A549 (cell line): ENCODE results near the gene SNTB2. TPM values are rescaled to one million over a fixed set of nuclear protein-coding genes. Genes with fewer than 3 reads are reported as not detected.

Experiments used
- ATAC-seq, 2 experiments: fragments of 200-7000 bp in 1 of 2; fragments of >200 bp in 1 of 2; cut with Nextera tagmentation in 1 of 2; cut with Tn5 transposase in 1 of 2; 3 replicates each; pipeline versions ENCODE4 v1.8.0 to v1.9.1; 2018 to 2020; ENCODE audit warnings: mild to moderate bottlenecking in 1 of 2, moderate library complexity in 1 of 2
- CTCF ChIA-PET: fragments of 300-600 bp; sonication (Branson Sonifier 250); formaldehyde crosslinking; extraction: SDS; loops from one replicate; lab custom pipeline; 2021; ENCODE audit warnings: antibody characterized with exemption, inconsistent platforms; lab: Yijun Ruan, JAX
- POLR2A ChIA-PET: fragments of 350-600 bp; formaldehyde crosslinking; extraction: SDS; loops from one replicate; lab custom pipeline; 2021; ENCODE audit warnings: antibody characterized with exemption, inconsistent platforms; lab: Yijun Ruan, JAX
- DNase-seq, 2 experiments: peaks; one replicate each; pipeline versions ENCODE4 v3.0.0 to v3.0.0-alpha.2; 2011 to 2016; ENCODE audit warnings: low read depth in 1 of 2, low spot score in 1 of 2
- FAIRE-seq: peaks from 2 replicates; lab custom pipeline; 2011; peaks lifted over from hg19 to GRCh38; lab: Jason Lieb, UNC
- H3K27ac ChIP-seq, 2 experiments: fragments of >200 bp; sonication (Bioruptor Twin); formaldehyde crosslinking; 3 replicates each; pipeline ENCODE4 v1.5.1; 2016 to 2017
- H3K4me1 ChIP-seq: fragments of >200 bp; sonication (Bioruptor Twin); formaldehyde crosslinking; 3 replicates; pipeline ENCODE4 v1.6.1; 2016
- H3K4me2 ChIP-seq: fragments of >200 bp; sonication (Bioruptor Twin); formaldehyde crosslinking; 3 replicates; pipeline ENCODE4 v1.6.1; 2016
- H3K4me3 ChIP-seq: fragments of >200 bp; sonication (Bioruptor Twin); formaldehyde crosslinking; 3 replicates; pipeline ENCODE4 v1.5.1; 2016
- H3K9me3 ChIP-seq: fragments of >200 bp; sonication (Bioruptor Twin); formaldehyde crosslinking; 3 replicates; pipeline ENCODE4 v1.6.1; 2016
- EHF ChIP-seq: fragments of 250-450 bp; sonication (Bioruptor Pico); IDR thresholded peaks from 2 replicates; pipeline ENCODE4 v1.5.0; 2020; ENCODE audit warnings: mild to moderate bottlenecking
- EHMT2 ChIP-seq: fragments of 200-600 bp; sonication (generic); IDR thresholded peaks from 2 replicates; pipeline ENCODE4 v1.6.1; 2016; ENCODE audit warnings: antibody characterized with exemption, low read depth, mild to moderate bottlenecking, moderate library complexity
- EP300 ChIP-seq, 2 experiments: fragments of >200 bp; sonication (Bioruptor Twin); formaldehyde crosslinking; IDR thresholded peaks; 2 replicates in 1 of 2; 3 replicates in 1 of 2; pipeline ENCODE4 v1.6.1; 2016 to 2017
- HDAC2 ChIP-seq: fragments of 200-600 bp; sonication (generic); IDR thresholded peaks from 2 replicates; pipeline ENCODE4 v1.6.1; 2016
- HEYL ChIP-seq: fragments of 250-450 bp; sonication (Bioruptor Pico); IDR thresholded peaks from 2 replicates; pipeline ENCODE4 v1.8.0; 2021; ENCODE audit warnings: mild to moderate bottlenecking, moderate library complexity
- HOXA7 ChIP-seq: fragments of 250-450 bp; sonication (Bioruptor Pico); IDR thresholded peaks from 2 replicates; pipeline ENCODE4 v1.5.0; 2020; ENCODE audit warnings: mild to moderate bottlenecking, moderate library complexity
- HOXB13 ChIP-seq: fragments of 250-450 bp; sonication (Bioruptor Pico); IDR thresholded peaks from 2 replicates; pipeline ENCODE4 v1.5.0; 2020; ENCODE audit warnings: low read depth, mild to moderate bottlenecking, moderate library complexity
- HOXB5 ChIP-seq: fragments of 250-450 bp; sonication (Bioruptor Pico); IDR thresholded peaks from 2 replicates; pipeline ENCODE4 v1.5.0; 2020; ENCODE audit warnings: mild to moderate bottlenecking, moderate library complexity
- JUN ChIP-seq, 2 experiments: fragments of >200 bp; sonication (Bioruptor Twin); formaldehyde crosslinking; IDR thresholded peaks; 2 replicates in 1 of 2; 3 replicates in 1 of 2; pipeline ENCODE4 v1.6.1; 2016 to 2017
- JUNB ChIP-seq: fragments of >200 bp; sonication (Bioruptor Twin); formaldehyde crosslinking; IDR thresholded peaks from 2 replicates; pipeline ENCODE4 v1.6.1; 2016
- KDM1A ChIP-seq: fragments of 200-600 bp; sonication (generic); IDR thresholded peaks from 2 replicates; pipeline ENCODE4 v1.6.1; 2016; ENCODE audit warnings: low read depth, mild to moderate bottlenecking
- KDM5A ChIP-seq: fragments of 200-600 bp; sonication (generic); IDR thresholded peaks from 2 replicates; pipeline ENCODE4 v1.6.1; 2016; ENCODE audit warnings: antibody characterized with exemption, mild to moderate bottlenecking
- MAZ ChIP-seq: fragments of 150-350 bp; IDR thresholded peaks from 2 replicates; pipeline ENCODE4 v1.6.1; 2014; ENCODE audit warnings: antibody characterized with exemption, low read depth, low read length, borderline replicate concordance
- NFE2L2 ChIP-seq: fragments of 150-350 bp; conservative IDR thresholded peaks from 2 replicates; pipeline ENCODE4 v1.6.1; 2014; ENCODE audit warnings: low read length
- NPAS2 ChIP-seq: fragments of 250-450 bp; sonication (Bioruptor Pico); IDR thresholded peaks from 2 replicates; pipeline ENCODE4 v1.8.0; 2022; ENCODE audit warnings: mild to moderate bottlenecking, moderate library complexity, borderline replicate concordance
- RARB ChIP-seq: fragments of 250-450 bp; sonication (Bioruptor Pico); IDR thresholded peaks from 2 replicates; pipeline ENCODE4 v1.8.0; 2021; ENCODE audit warnings: mild to moderate bottlenecking, moderate library complexity
- RCOR1 ChIP-seq: fragments of 150-350 bp; IDR thresholded peaks from 2 replicates; pipeline ENCODE4 v1.6.1; 2014; ENCODE audit warnings: antibody characterized with exemption, low read length, low read depth
- RFX5 ChIP-seq: fragments of 450-650 bp; IDR thresholded peaks from 2 replicates; pipeline ENCODE4 v1.7.1; 2014; ENCODE audit warnings: antibody characterized with exemption, mild to moderate bottlenecking, moderate library complexity
- TFCP2L1 ChIP-seq: fragments of 250-450 bp; sonication (Bioruptor Pico); IDR thresholded peaks from 2 replicates; pipeline ENCODE4 v1.5.0; 2021; ENCODE audit warnings: mild to moderate bottlenecking
- ZC3H11A ChIP-seq: fragments of 450-650 bp; IDR thresholded peaks from 2 replicates; pipeline ENCODE4 v1.6.1; 2014; ENCODE audit warnings: antibody characterized with exemption, mild to moderate bottlenecking
- ZFP36 ChIP-seq: fragments of 450-650 bp; IDR thresholded peaks from 2 replicates; pipeline ENCODE4 v1.6.1; 2014; ENCODE audit warnings: borderline replicate concordance; ENCODE audit not compliant: partially characterized antibody
- ZNF302 ChIP-seq: fragments of 250-450 bp; sonication (Bioruptor Pico); IDR thresholded peaks from 2 replicates; pipeline ENCODE4 v1.9.0; 2021; ENCODE audit warnings: inconsistent platforms, mild to moderate bottlenecking, moderate library complexity
- WGBS: methylation state at CpG from one replicate; pipeline ENCODE4 v1.1.6; 2017; ENCODE audit errors: missing lambda C conversion rate; 5-methylcytosine and 5-hydroxymethylcytosine counted together
- polyA plus RNA-seq, 4 experiments: library from polyadenylated mRNA; depleted of rRNA in 3 of 4; stranded (reverse); fragments of >200 nt; fragmentation: RNase III in 1 of 4; extraction: RNeasy Plus Mini Kit Qiagen cat#74134 plus additional on column Dnase treatment in 1 of 4; gene quantifications; 2 replicates in 3 of 4; 3 replicates in 1 of 4; pipeline ENCODE4 v1.2.3, GENCODE V29; 2011 to 2017
- TF ChIP-seq, protein P1 (sequence below): fragments of 200-600 bp; sonication (generic); IDR thresholded peaks from 2 replicates; pipeline ENCODE4 v1.6.1; 2016; ENCODE audit warnings: antibody characterized with exemption, mild to moderate bottlenecking, moderate library complexity
- TF ChIP-seq, protein P2 (sequence below): fragments of >200 bp; sonication (Bioruptor Twin); formaldehyde crosslinking; IDR thresholded peaks from 3 replicates; pipeline ENCODE4 v1.6.1; 2016
- TF ChIP-seq, protein P3 (sequence below): IDR thresholded peaks from 2 replicates; pipeline ENCODE4 v1.6.1; 2012; ENCODE audit warnings: low read depth, borderline replicate concordance
- TF ChIP-seq, protein P4 (sequence below): fragments of >200 bp; sonication (Bioruptor Twin); formaldehyde crosslinking; IDR thresholded peaks from 3 replicates; pipeline ENCODE4 v1.5.1; 2016
- TF ChIP-seq, protein P5 (sequence below): fragments of 150-350 bp; IDR thresholded peaks from 2 replicates; pipeline ENCODE4 v1.6.1; 2014; ENCODE audit warnings: low read depth, mild to moderate bottlenecking, low read length
- TF ChIP-seq, protein P6 (sequence below): fragments of 450-650 bp; IDR thresholded peaks from 2 replicates; pipeline ENCODE4 v1.6.1; 2014; ENCODE audit warnings: antibody characterized with exemption
- TF ChIP-seq, protein P7 (sequence below): IDR thresholded peaks from 2 replicates; pipeline ENCODE4 v1.6.1; 2012

SNTB2 gene
- polyA plus RNA-seq, 2 of the 4 experiments (the other 2 are of a cell fraction) = 7.8 to 20.8 TPM

DNA sequence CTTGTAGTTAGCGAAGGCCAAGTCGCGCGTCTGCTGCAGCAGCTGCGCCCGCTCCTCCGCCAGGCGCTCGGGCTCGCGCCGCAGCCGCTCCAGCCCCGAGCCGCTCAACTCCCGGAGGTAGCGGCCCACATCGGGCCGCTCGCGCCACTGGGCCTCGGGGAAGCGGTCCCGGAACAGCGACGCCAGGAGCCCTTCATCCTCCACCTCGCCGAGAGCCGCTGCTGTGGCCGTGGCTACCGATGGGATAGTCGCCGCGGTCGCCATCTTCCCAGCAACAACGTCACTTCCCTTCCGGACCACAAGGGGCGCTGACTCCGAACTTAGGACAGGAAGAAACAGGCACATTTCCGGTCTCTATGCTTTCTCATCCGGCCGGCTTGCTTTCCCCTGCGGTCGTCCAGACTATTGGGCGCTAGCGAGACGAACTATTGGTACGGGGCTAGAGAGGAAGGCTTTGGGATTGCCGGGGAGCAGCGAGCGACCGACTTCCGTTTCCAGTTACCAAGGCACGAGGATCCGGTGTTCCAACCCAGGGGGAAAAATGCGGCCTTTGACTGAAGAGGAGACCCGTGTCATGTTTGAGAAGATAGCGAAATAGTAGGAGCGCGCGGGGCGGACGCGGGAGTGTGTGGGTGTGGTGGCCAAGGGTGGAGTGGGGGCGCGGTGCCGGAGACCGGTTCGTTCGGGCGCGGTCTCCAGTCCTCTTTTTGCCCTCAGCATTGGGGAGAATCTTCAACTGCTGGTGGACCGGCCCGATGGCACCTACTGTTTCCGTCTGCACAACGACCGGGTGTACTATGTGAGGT, 152.5 kb downstream of the SNTB2 start, which contains the start of the genes COG8 and NIP7:
TSS of gene COG8 (minus strand) at position 276 of the 806 bp plus-strand sequence. CDS start at position 264, 12 bp downstream.
TSS of gene NIP7 (plus strand) at position 484 of the 806 bp plus-strand sequence. CDS start at position 542, 58 bp downstream.
- ChIA-PET CTCF (interaction anchor here (0.6 to 5.0 kb wide), 11 partner anchors 8 to 188 kb away, joined by 3 to 44 read pairs (median 3); partner anchors contain the start of gene PDF), POLR2A (interaction anchor here (0.6 kb wide), 1 partner anchor 157 kb away, joined by 3 read pairs; no protein-coding TSS in a partner anchor)
- peak within 1 kb of the TSS; percentile 85 to 94 for H3K27ac ChIP-seq
- H3K4me1 ChIP-seq = peaks cover 19% of the 10 kb centered on the region; the same call in 2 of the 3 replicates
- peak; percentile 98 to 99 for ATAC-seq
- peak within 1 kb of the TSS; percentile 74 for H3K4me3 ChIP-seq
- no peaks in the 10 kb centered on the region for H3K9me3 ChIP-seq
- peak; percentile 94 to 99 for DNase-seq
- peak within 1 kb of the TSS; percentile 91 for H3K4me2 ChIP-seq
- WGBS = under 1% methylated on average over 54 of the region's 77 CpGs
- no peak for FAIRE-seq
- no peak for TF ChIP-seq EHMT2
- no peak for TF ChIP-seq TFCP2L1
- no peak for TF ChIP-seq NFE2L2
- TF ChIP-seq MAZ = no peak
- no peak for TF ChIP-seq NPAS2
- no peak for TF ChIP-seq JUNB
- no peak for TF ChIP-seq ZFP36
- no peak for TF ChIP-seq RARB
- TF ChIP-seq KDM1A = no peak
- no peak for TF ChIP-seq HOXB5
- TF ChIP-seq, protein P1, sequence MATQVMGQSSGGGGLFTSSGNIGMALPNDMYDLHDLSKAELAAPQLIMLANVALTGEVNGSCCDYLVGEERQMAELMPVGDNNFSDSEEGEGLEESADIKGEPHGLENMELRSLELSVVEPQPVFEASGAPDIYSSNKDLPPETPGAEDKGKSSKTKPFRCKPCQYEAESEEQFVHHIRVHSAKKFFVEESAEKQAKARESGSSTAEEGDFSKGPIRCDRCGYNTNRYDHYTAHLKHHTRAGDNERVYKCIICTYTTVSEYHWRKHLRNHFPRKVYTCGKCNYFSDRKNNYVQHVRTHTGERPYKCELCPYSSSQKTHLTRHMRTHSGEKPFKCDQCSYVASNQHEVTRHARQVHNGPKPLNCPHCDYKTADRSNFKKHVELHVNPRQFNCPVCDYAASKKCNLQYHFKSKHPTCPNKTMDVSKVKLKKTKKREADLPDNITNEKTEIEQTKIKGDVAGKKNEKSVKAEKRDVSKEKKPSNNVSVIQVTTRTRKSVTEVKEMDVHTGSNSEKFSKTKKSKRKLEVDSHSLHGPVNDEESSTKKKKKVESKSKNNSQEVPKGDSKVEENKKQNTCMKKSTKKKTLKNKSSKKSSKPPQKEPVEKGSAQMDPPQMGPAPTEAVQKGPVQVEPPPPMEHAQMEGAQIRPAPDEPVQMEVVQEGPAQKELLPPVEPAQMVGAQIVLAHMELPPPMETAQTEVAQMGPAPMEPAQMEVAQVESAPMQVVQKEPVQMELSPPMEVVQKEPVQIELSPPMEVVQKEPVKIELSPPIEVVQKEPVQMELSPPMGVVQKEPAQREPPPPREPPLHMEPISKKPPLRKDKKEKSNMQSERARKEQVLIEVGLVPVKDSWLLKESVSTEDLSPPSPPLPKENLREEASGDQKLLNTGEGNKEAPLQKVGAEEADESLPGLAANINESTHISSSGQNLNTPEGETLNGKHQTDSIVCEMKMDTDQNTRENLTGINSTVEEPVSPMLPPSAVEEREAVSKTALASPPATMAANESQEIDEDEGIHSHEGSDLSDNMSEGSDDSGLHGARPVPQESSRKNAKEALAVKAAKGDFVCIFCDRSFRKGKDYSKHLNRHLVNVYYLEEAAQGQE = no peak
- no peak for TF ChIP-seq HOXB13 (CRISPR knock-in tag)
- TF ChIP-seq ZNF302 (CRISPR knock-in tag) = no peak
- TF ChIP-seq EP300 (IDR thresholded peaks at IDR 0.05) = peak in 1 of 2 experiments; percentile 17; a peak in 1 of 5 replicates
- TF ChIP-seq, protein P2, sequence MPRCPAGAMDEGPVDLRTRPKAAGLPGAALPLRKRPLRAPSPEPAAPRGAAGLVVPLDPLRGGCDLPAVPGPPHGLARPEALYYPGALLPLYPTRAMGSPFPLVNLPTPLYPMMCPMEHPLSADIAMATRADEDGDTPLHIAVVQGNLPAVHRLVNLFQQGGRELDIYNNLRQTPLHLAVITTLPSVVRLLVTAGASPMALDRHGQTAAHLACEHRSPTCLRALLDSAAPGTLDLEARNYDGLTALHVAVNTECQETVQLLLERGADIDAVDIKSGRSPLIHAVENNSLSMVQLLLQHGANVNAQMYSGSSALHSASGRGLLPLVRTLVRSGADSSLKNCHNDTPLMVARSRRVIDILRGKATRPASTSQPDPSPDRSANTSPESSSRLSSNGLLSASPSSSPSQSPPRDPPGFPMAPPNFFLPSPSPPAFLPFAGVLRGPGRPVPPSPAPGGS = peak; percentile 60; the same call in 1 of the 3 replicates
- TF ChIP-seq, protein P3, sequence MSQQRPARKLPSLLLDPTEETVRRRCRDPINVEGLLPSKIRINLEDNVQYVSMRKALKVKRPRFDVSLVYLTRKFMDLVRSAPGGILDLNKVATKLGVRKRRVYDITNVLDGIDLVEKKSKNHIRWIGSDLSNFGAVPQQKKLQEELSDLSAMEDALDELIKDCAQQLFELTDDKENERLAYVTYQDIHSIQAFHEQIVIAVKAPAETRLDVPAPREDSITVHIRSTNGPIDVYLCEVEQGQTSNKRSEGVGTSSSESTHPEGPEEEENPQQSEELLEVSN = peak; percentile 76; the same call in 1 of the 2 replicates
- no peak for TF ChIP-seq ZC3H11A
- no peak for TF ChIP-seq HDAC2
- TF ChIP-seq, protein P4, sequence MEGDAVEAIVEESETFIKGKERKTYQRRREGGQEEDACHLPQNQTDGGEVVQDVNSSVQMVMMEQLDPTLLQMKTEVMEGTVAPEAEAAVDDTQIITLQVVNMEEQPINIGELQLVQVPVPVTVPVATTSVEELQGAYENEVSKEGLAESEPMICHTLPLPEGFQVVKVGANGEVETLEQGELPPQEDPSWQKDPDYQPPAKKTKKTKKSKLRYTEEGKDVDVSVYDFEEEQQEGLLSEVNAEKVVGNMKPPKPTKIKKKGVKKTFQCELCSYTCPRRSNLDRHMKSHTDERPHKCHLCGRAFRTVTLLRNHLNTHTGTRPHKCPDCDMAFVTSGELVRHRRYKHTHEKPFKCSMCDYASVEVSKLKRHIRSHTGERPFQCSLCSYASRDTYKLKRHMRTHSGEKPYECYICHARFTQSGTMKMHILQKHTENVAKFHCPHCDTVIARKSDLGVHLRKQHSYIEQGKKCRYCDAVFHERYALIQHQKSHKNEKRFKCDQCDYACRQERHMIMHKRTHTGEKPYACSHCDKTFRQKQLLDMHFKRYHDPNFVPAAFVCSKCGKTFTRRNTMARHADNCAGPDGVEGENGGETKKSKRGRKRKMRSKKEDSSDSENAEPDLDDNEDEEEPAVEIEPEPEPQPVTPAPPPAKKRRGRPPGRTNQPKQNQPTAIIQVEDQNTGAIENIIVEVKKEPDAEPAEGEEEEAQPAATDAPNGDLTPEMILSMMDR = peak; percentile 66
- TF ChIP-seq KDM5A = peak; percentile 87
- TF ChIP-seq, protein P5, sequence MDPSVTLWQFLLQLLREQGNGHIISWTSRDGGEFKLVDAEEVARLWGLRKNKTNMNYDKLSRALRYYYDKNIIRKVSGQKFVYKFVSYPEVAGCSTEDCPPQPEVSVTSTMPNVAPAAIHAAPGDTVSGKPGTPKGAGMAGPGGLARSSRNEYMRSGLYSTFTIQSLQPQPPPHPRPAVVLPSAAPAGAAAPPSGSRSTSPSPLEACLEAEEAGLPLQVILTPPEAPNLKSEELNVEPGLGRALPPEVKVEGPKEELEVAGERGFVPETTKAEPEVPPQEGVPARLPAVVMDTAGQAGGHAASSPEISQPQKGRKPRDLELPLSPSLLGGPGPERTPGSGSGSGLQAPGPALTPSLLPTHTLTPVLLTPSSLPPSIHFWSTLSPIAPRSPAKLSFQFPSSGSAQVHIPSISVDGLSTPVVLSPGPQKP = no peak
- TF ChIP-seq JUN (IDR thresholded peaks at IDR 0.05) = peak; percentile 90 to 93
- TF ChIP-seq EHF (CRISPR knock-in tag) = no peak
- no peak for TF ChIP-seq RFX5
- TF ChIP-seq HEYL (CRISPR knock-in tag) = no peak
- TF ChIP-seq HOXA7 (CRISPR knock-in tag) = no peak
- no peak for TF ChIP-seq RCOR1
- TF ChIP-seq, protein P6, sequence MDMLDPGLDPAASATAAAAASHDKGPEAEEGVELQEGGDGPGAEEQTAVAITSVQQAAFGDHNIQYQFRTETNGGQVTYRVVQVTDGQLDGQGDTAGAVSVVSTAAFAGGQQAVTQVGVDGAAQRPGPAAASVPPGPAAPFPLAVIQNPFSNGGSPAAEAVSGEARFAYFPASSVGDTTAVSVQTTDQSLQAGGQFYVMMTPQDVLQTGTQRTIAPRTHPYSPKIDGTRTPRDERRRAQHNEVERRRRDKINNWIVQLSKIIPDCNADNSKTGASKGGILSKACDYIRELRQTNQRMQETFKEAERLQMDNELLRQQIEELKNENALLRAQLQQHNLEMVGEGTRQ = no peak
- TF ChIP-seq, protein P7, sequence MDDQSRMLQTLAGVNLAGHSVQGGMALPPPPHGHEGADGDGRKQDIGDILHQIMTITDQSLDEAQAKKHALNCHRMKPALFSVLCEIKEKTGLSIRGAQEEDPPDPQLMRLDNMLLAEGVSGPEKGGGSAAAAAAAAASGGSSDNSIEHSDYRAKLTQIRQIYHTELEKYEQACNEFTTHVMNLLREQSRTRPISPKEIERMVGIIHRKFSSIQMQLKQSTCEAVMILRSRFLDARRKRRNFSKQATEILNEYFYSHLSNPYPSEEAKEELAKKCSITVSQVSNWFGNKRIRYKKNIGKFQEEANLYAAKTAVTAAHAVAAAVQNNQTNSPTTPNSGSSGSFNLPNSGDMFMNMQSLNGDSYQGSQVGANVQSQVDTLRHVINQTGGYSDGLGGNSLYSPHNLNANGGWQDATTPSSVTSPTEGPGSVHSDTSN = no peak; the same call in 1 of the 2 replicates
